HG03139 (cell line): ENCODE data around the gene CDK5.

Experiments
- ATAC-seq: cut with Tn5 transposase; IDR thresholded peaks from one replicate; pipeline ENCODE4 v1.9.1; 2021; ENCODE audit not compliant: unreplicated experiment

Gene CDK5

DNA sequence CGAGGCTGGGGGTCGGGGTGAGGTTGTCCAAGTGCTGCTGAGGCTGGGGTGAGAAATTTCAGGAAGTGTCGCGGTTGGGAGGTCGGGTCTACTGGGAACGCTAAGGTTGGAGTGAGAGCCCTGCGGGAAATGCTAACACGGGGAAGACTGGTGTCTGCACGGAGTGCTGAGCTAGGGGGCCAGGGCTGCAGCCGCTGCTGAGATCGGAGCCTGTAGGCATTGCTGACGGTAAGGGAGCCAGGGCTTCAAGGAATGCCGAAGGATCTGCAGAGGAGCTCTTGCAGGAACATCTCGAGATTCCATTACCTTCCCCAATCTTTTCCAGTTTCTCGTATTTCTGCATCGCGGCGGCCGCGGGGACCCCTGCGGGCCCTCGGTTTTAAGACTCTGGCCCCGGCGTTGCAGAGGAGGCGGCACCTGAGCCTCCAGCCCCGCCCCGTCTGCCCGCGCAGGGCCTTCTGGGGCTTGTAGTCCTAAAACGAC is at the start of gene CDK5:
Gene CDK5, minus strand, starts transcription at position 392 of the 483 bp plus-strand sequence. Its CDS starts 49 bp downstream, at position 343.
- ATAC-seq: peak; percentile 6

GRCh38 chr7:151104411-151105235 is 46.9 kb upstream of the CDK5 start:
- ATAC-seq: no peak

GRCh38 chr7:151103973-151104372 is 46.3 kb upstream of the CDK5 start:
- no peak for ATAC-seq

DNA sequence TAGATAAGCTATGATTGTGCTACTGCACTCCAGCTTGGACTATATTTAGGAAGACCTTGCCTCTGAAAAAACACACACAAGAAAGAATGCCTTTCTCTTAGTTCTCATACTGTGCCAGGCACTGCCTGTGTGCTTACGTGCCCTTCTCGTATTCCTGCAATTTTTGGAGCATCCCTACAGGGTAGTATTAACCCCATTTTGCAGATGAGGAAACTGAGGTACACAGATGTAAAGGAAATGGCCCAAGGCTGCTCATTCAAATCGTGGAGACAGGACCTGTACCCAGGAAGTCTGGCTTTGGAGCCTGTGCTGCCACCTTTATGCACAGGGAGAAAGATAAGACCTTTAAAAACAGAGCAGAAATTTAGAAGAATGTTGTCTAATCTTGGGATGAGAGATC is 45.3 kb upstream of the CDK5 start:
- no peak for ATAC-seq

DNA sequence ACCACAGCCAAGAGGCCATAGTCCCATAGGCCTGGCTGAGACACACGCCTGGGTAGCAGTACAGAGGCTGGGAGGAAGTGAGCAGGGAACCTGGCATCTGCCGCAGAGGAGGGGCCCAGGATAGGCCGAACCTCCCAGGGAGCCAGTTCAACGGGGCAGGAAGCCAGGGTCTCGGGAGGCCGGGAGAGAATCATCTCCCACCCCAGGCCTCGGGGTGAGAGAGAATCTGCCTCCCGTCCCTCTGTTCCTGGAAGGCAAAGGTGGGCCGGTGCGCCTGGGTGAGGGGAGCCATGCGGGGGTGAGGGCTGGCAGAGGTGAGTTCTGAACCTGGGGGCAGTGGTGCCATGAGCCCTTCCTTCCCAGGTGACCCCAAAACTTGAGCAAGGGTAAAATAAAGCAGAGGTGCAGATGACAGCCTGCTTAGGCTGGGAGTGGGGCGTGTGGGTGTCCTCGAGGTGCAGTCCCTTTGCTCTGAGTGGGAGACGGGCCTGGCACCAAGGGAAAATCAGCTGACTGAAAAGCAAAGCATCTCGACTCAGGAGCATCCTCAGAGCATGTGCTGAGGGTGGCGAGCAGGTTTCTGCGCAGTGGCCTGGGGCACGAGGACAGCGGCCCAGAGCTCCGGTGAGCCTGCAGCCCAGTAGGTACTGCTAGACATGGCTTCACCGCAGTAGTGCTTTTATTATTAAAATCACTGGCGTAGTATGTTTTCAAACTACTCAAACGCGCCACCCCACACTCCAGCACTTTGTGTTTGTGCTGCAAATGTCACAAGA is 44.1 kb upstream of the CDK5 start:
- ATAC-seq: no peak

DNA sequence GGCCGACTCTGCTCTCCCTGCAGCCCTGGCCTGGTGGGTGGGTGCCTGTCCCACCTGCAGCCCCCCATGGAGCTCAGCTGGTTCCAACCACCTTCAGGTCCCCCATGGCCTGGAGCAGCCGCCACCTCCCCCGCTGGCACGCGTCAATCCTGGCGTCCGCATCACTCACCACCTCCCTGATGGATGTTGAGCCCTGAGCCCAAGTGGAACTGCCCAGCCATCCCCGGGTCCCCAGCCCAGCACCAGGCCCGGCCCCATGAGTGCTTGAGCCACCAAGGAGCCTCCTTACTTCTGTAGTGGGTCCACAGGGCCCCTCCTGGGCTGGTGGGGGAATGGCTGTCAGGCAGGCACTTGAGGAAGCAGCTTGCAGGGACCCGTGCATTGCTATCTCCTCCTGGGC is 43.2 kb upstream of the CDK5 start:
- no peak for ATAC-seq

DNA sequence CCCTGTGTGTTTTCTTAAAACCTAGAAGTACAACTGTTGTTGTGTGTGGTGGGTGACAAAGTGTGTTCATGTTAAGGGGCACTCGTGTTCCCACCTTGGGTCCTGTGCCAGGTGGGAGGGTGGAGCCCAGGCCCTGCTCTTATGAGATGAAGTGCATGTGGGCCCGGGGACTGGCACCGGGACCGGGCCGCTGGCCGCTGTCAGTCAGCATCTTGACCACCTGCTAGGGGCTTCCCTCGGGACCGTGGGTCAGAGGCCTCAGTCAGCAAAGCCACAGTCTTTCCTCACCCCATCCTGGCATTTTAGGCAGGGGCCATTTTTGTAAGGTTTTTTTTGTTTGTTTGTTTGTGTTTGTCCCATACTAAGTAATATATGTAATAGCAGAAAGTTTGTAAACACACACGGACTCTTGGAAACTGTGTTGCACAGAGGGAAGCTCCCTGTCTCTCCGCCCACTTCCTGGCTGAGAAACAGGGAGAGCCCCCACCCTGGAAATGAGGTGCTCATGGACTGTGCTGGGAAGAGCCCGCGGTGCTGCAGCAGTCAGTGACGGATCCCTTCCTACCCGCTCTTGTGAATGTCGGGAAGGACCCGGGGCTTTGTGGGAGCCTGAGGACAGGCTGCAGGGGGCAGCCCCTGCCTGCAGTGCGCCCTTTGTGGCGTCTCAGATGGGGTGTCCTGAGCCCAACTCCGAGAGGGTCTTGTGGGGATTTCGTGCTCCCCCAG is 42.0 kb upstream of the CDK5 start:
- no peak for ATAC-seq

DNA sequence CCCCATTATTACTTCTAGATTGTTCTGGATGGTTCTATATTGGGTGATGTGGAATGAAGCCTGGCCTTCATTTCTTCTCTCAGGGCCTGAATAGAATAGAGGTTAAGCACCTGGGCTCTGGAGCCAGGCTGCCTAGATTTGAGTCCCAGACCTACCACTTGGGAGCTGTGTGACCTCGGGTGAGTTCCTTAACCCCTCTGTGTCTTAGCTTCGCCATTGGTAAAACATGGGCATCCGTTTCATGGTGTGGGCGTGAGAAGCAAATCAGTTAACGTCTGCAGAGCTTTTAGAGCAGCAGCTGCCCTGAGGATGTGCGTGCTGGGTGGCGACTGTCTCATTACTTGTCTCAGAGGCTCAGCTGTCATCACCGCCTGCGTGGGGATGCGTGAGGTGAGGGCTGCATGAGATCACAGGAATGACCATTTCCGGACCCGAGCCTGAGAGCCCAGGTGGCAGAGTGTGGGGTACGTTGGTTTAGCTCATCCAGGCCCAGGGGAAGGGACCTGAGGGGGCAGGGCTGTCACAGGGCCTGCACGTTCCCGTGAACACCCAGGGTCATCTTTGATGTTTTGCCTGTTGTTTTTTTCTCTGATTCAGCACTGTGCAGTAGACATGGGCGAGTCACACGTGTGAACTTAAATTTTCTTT is 38.3 kb upstream of the CDK5 start:
- ATAC-seq: no peak

DNA sequence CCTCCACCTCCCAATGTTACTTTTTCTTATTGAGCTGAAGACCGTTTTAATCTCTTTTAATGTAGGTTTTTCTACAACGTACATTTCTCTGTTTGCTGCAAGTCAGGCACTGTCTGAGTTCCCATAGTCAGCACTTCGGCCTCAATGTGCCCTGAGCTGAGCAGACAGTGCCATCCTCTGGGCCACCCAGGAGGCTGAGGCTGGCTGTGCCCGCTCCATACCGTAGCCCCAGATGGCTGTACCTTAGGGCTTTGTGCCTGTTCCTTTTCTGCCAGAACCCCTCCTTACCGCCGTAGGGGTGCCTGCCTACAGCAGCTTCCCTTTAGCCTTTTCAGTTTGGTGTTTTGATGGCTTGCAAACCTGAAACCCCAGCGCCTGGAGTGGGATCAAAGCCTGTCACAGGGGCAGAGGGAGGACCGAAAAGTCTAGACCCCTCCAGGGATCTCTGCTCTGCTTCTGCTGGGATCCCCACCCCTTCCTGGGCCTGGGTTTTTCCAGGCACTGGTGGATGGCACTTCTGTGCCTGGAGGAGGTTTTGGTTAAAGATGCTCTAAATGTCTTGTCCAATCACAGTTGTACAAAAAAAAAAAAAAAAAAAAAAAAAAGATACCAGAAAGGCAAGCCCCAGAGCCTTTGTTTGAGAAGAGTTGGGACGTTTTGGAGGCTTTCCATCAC is 37.6 kb upstream of the CDK5 start:
- no peak for ATAC-seq

DNA sequence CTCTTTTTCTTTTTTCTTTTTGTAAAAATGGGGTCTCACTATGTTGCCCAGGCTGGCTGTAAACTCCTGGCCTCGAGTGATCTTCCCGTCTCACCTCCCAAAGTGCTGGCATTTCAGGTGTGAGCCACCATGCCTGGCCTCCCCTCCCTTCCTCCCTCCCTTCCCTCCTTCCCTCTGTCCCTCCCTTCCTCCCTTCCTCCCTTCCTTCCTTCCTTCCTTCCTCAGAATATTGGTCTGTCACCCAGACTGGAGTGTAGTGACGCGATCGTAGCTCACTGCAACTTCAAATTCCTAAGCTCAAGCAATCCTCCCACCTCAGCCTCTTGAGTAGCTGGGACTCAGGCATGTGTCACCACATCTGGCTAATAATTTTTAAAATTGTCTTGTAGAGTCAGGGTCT is 37.0 kb upstream of the CDK5 start:
- ATAC-seq: no peak

GRCh38 chr7:151093748-151094147 is 36.1 kb upstream of the CDK5 start:
- ATAC-seq: no peak

DNA sequence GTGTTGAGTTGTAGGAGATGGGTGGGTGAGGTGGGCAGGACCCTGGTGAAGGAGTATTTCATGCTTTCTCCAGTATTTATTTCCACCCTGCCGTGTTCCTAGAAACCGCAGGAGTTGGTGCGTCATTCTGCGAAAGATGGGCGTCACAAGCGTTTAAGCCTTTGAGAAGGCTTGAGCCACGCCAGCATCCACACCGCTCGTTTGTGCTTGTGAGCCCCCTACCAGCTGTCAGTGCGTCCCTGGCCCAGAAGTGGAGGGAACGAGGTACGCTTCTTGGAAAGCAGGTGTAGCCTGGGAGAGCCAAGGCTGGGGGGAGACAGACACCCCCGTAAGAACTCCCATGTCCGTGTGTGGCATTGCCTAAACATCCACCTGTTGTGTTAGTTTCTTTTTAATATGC is 34.3 kb upstream of the CDK5 start:
- ATAC-seq: no peak

- ATAC-seq: no peak
Measured at GRCh38 chr7:151091431-151091830, 33.7 kb upstream of the CDK5 start.

DNA sequence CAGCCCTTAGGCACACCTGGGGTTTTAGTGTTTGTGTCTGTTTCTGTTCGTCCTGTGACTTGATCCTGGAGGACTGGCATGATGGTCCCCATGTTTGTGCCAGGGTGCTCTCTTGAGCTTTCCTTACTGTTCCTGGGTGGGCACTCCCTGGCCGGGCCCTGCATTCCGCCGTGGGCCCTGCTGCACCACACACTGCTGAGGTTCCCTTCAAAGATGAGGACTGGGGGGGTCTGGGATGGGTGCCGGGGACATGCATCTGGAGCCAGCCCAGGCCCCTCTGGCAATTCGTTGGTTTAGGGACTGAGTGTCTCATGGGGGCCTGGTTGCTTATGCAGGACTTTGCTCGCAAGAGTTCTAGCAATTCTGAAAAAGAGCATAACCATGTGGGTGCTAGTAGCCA is 33.3 kb upstream of the CDK5 start:
- ATAC-seq: no peak

DNA sequence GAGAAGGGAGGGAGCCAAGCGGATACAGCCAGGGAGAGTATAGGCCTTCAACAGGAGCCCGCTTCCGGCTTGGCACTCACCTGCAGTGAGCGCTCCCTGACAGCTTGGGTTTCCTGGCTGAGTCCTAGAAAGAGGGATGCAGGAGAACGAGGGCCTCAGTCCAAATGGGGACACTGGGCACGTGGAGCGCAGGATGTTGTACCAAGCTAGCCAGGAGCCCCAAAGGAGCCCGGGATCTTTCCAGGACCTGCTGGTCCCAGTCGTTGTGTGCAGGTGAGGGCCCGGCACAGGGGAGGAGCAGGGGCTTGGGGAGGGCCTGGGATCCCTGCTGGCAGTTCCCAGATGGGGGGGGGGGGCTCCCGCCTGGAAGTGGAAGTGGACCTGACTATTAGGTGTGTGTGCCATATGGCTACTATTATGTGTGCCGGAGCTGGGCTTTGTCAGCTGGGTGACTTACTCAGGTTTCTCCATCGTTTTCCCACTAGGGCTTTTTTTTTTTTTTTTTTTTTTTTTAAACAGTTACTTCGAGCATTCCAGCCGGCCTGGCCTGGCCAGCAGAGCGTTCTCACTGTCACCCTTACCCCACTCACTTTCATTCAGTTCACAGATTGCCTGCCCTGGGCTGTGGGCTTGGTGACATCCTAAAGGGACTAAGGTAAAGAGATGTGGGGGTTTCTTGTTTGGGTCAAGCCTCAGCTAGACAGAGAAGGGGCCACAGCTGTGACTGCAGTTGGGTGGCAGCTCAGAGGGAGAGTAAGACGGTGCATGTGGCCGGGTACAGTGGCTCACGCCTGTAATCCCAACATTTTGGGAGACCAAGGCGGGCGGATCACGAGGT is 32.4 kb upstream of the CDK5 start:
- no peak for ATAC-seq

DNA sequence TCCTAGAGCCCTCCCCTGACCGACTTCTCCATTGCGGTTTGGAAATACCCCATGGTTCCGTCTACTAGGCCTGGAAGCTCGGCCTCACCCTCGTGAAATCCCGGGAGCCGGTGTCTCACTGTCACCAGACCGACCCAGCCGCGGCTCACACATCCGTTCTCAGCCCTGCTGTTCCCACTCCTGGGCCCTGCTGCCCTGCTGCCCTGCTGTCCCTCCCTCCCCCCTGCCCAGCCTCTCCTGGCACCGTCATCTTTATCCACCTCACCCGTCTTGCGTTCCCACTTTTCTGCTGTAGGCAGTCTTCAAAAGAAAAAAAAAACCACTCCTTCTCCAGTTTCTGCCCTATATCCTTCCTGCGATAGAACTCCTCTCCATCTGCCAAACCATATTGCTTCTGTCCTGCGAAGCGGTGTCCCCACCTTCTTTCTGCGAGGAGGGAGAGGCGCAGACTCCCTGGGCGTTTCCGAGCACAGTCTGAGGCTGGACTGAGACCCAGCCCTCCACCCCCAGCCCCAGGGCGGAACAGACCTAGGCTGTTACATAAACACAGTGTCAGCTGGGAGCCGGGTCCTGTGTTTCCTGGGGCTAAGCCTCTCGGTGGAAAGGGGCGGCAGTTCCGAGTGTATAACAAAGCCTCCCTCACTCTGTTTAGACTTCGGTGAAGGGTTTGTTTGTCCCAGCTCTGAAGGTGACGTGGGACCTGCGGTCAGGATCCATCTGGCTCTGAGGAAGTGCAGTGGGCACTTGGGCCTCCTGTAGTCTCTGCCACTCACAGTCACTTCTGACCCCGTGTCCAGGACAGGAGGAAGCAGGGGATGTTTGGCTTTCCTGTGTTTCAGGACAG is 31.4 kb upstream of the CDK5 start:
- no peak for ATAC-seq

- ATAC-seq: no peak
Measured at GRCh38 chr7:151088019-151088855, 30.5 kb upstream of the CDK5 start.
